Activated naive CD4-positive, alpha-beta T cell treated with anti-CD3 and anti-CD28 coated beads for 36 hours (primary cell): Measurements from ENCODE around the gene PDE11A. TPM values are rescaled to one million over a fixed set of nuclear protein-coding genes. Genes with fewer than 3 reads are reported as not detected.
"Not testable (repeated sequence)": the region's sequence is repeated elsewhere in the genome, so short reads cannot be mapped to it uniquely, and the experiment has no call there.

Experiments used
- CTCF ChIA-PET: fragments of 350-600 bp; sonication (Branson Sonifier 250); formaldehyde crosslinking; loops from one replicate; lab custom pipeline; 2021; ENCODE audit warnings: antibody characterized with exemption; lab: Charles Lee
- DNase-seq: peaks from one replicate; pipeline ENCODE4 v3.0.0-alpha.2; 2020
- H3K27ac Mint-ChIP-seq: one replicate; pipeline ENCODE4 v1.8.0; 2021; ENCODE audit warnings: mild to moderate bottlenecking, mixed read lengths
- H3K27me3 Mint-ChIP-seq: one replicate; pipeline ENCODE4 v1.8.0; 2021; ENCODE audit warnings: low read depth, mixed read lengths
- H3K36me3 Mint-ChIP-seq: one replicate; pipeline ENCODE4 v1.8.0; 2021; ENCODE audit warnings: low read depth, mixed read lengths
- H3K4me1 Mint-ChIP-seq: one replicate; pipeline ENCODE4 v1.8.0; 2021; ENCODE audit warnings: low read depth, mixed read lengths
- H3K4me3 Mint-ChIP-seq: one replicate; pipeline ENCODE4 v1.8.0; 2021; ENCODE audit warnings: mild to moderate bottlenecking, moderate library complexity, mixed read lengths
- H3K9me3 Mint-ChIP-seq: one replicate; pipeline ENCODE4 v1.8.0; 2021; ENCODE audit warnings: mixed read lengths
- intact Hi-C: fragments of 100-400 bp; cut with micrococcal nuclease; formaldehyde crosslinking; loops from one replicate; pipeline ENCODE4 v1.15.1; 2023
- total RNA-seq, 2 experiments: library from RNA; stranded (reverse); gene quantifications; one replicate each; pipeline ENCODE4 v1.2.3, GENCODE V29; 2021

PDE11A gene
- total RNA-seq, 2 experiments from 2014 or later: not detected

DNA sequence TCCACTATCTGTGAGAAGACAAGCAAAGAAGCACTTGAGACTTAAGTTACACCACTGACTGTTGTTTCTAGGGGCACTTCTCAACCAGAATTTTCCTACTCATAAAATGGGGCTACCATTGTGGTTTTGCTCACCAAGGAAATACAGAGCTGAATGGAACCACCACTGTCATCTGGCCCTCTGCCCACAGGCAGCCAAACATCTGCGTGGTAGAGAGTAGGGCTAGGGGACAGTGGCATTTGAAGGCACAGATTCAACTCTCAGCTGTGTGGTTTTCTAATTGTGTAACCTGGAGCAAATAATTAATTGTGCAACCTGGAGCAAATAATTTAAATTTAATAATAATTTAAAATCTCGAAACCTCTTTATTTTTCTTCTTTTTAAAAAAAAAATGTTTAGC is 79.6 kb downstream of the PDE11A start:
- peaks cover 3% of the 10 kb centered on the region for H3K27me3 Mint-ChIP-seq
- DNase-seq: no peak
- H3K27ac Mint-ChIP-seq: no peak overlapping the region
- no peaks in the 10 kb centered on the region for H3K9me3 Mint-ChIP-seq
- no peaks in the 10 kb centered on the region for H3K36me3 Mint-ChIP-seq
- CTCF ChIA-PET: interaction anchor here (1.9 kb wide), 1 partner anchor 8 kb away, joined by 6 read pairs; no protein-coding TSS in a partner anchor
- H3K4me3 Mint-ChIP-seq: no peak overlapping the region
- intact Hi-C loops: no loop called here
- H3K4me1 Mint-ChIP-seq: no peaks in the 10 kb centered on the region

- intact Hi-C loops: no loop called here
- no peak overlapping the region for H3K27ac Mint-ChIP-seq
- H3K4me1 Mint-ChIP-seq: no peaks in the 10 kb centered on the region
- DNase-seq: no peak
- H3K27me3 Mint-ChIP-seq: peaks cover 5% of the 10 kb centered on the region
- CTCF ChIA-PET: interaction anchor here (0.6 kb wide), 1 partner anchor 589 kb away, joined by 3 read pairs; no protein-coding TSS in a partner anchor
- no peaks in the 10 kb centered on the region for H3K9me3 Mint-ChIP-seq
- no peak overlapping the region for H3K4me3 Mint-ChIP-seq
- no peaks in the 10 kb centered on the region for H3K36me3 Mint-ChIP-seq
Observed at GRCh38 chr2:177989029-177989885, 83.3 kb downstream of the PDE11A start.

- CTCF ChIA-PET: interaction anchor here (1.1 to 1.6 kb wide), 4 partner anchors 9 to 128 kb away, joined by 3 to 6 read pairs (median 4); partner anchors contain the start of gene RBM45
- H3K4me3 Mint-ChIP-seq: no peak overlapping the region
- intact Hi-C loops: loop anchor here (5.0 kb wide), 2 partner anchors 128 to 298 kb away; partner anchors contain the start of gene RBM45
Observed at GRCh38 chr2:177984749-177985148, 87.8 kb downstream of the PDE11A start.

DNA sequence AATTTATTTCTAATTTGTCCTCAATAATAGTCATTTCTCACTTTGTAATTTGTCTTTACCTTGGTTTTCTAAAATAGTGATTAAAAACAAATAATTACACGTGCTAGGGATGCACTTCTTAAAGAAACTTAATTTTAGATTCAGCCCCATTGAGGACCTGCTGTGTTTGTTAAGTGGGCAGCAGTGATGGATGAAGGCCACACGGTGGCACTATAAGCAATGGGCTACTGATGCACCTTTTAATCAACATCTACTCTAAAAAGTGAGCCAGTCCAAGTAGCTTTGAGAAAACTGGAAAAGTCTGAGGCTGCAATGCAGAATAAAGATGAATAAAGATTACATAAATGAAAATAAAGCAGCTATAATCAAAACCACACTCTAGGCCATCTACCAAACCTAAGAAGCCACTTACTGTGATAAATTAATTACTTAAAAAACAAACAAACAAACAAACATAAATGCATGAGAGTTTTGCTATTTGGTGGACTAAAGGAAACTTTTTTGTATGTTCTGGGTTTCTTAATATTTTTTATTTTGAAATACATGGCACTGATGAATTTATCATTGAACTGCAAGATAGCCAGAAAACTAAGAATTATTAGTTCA is 89.3 kb downstream of the PDE11A start:
- Mint-ChIP-seq H3K4me3 (no peak overlapping the region), H3K9me3 (no peaks in the 10 kb centered on the region), H3K27ac (no peak overlapping the region), H3K4me1 (no peaks in the 10 kb centered on the region), H3K36me3 (no peaks in the 10 kb centered on the region), H3K27me3 (peaks cover 5% of the 10 kb centered on the region)
- DNase-seq: peak; percentile 39
- intact Hi-C loops: loop anchor here (5.0 kb wide), 2 partner anchors 129 to 299 kb away; partner anchors contain the start of gene RBM45
- CTCF ChIA-PET: interaction anchor here (1.1 kb wide), 1 partner anchor 63 kb away, joined by 3 read pairs; no protein-coding TSS in a partner anchor

More at GRCh38 chr2:177984749-177985148, 87.8 kb downstream of the PDE11A start:
- Mint-ChIP-seq H3K27ac (no peak overlapping the region), H3K27me3 (peaks cover 5% of the 10 kb centered on the region), H3K9me3 (no peaks in the 10 kb centered on the region), H3K36me3 (no peaks in the 10 kb centered on the region), H3K4me1 (no peaks in the 10 kb centered on the region)
- no peak for DNase-seq

GRCh38 chr2:177972782-177973181 is 99.8 kb downstream of the PDE11A start:
- H3K27ac Mint-ChIP-seq: no peak overlapping the region
- H3K4me1 Mint-ChIP-seq: no peaks in the 10 kb centered on the region
- no peak for DNase-seq
- no peak overlapping the region for H3K4me3 Mint-ChIP-seq
- intact Hi-C loops: no loop called here
- no peaks in the 10 kb centered on the region for H3K36me3 Mint-ChIP-seq
- CTCF ChIA-PET: no interaction called here
- H3K9me3 Mint-ChIP-seq: no peaks in the 10 kb centered on the region
- H3K27me3 Mint-ChIP-seq: peaks cover 7% of the 10 kb centered on the region

DNA sequence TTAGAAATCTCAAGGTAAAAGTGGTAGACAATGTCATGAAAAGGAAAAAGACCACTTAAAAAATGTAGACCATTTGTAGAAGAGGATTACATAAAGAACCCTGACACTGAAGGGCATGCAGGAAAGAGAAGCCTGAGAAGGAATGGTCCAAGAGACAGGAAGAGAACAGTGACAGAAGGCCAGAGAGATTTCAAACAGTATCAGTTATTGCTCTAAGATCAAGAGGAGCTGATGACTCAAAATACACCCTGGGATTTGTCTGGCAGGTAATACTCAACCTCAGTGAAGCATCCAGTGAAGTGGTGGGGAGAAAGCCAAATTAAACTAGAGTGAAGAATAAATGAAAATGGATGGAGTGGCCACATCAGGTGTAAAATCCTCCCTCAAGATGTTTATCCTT is 100.5 kb downstream of the PDE11A start:
- intact Hi-C loops: no loop called here
- Mint-ChIP-seq H3K27me3 (peaks cover 7% of the 10 kb centered on the region), H3K4me3 (no peak overlapping the region), H3K27ac (no peak overlapping the region), H3K4me1 (no peaks in the 10 kb centered on the region), H3K36me3 (no peaks in the 10 kb centered on the region), H3K9me3 (no peaks in the 10 kb centered on the region)
- DNase-seq: no peak
- CTCF ChIA-PET: no interaction called here

GRCh38 chr2:177970670-177971454 is 101.7 kb downstream of the PDE11A start:
- no peaks in the 10 kb centered on the region for H3K9me3 Mint-ChIP-seq
- H3K4me3 Mint-ChIP-seq: no peak overlapping the region
- peaks cover 9% of the 10 kb centered on the region for H3K27me3 Mint-ChIP-seq
- no peak for DNase-seq
- no peak overlapping the region for H3K27ac Mint-ChIP-seq
- CTCF ChIA-PET: no interaction called here
- H3K36me3 Mint-ChIP-seq: no peaks in the 10 kb centered on the region
- intact Hi-C loops: no loop called here
- H3K4me1 Mint-ChIP-seq: no peaks in the 10 kb centered on the region

- intact Hi-C loops: no loop called here
- CTCF ChIA-PET: interaction anchor here (0.7 kb wide), 1 partner anchor 10 kb away, joined by 3 read pairs; no protein-coding TSS in a partner anchor
- H3K27ac Mint-ChIP-seq: no peak overlapping the region
Observed at GRCh38 chr2:177964892-177965291, 107.7 kb downstream of the PDE11A start.

DNA sequence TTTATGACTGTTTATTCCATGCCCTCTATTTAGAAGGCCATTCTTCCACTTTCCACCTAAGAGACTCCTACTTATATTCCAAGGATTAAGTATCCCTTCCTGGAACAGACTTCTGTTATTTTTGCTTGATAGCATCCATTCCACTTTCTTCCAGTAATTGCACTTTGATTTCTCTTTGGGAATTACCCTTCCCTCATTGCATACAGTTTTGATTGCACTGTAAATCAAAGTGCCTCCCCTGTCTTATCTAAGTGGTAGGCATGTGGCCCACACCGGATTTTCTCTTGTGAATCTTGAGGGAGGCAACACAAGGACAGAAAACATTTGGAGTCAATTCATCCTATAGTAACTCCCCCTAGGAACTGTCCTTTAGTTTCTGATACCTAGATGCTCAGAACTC is 120.4 kb downstream of the PDE11A start:
- Mint-ChIP-seq H3K9me3 (no peaks in the 10 kb centered on the region), H3K27ac (no peak overlapping the region), H3K4me3 (no peak overlapping the region), H3K27me3 (peaks cover 3% of the 10 kb centered on the region), H3K4me1 (no peaks in the 10 kb centered on the region), H3K36me3 (no peaks in the 10 kb centered on the region)
- CTCF ChIA-PET: no interaction called here
- intact Hi-C loops: no loop called here
- DNase-seq: no peak

More at GRCh38 chr2:177964892-177965291, 107.7 kb downstream of the PDE11A start:
- Mint-ChIP-seq H3K9me3 (no peaks in the 10 kb centered on the region), H3K4me3 (no peak overlapping the region), H3K36me3 (no peaks in the 10 kb centered on the region), H3K4me1 (no peaks in the 10 kb centered on the region), H3K27me3 (peaks cover 10% of the 10 kb centered on the region)
- no peak for DNase-seq

- CTCF ChIA-PET, DNase-seq, H3K4me3 Mint-ChIP-seq, H3K9me3 Mint-ChIP-seq, H3K36me3 Mint-ChIP-seq, intact Hi-C loops, H3K27ac Mint-ChIP-seq, H3K4me1 Mint-ChIP-seq, H3K27me3 Mint-ChIP-seq: not testable (repeated sequence)
Observed at GRCh38 chr2:177947598-177947997, 125.0 kb downstream of the PDE11A start.

DNA sequence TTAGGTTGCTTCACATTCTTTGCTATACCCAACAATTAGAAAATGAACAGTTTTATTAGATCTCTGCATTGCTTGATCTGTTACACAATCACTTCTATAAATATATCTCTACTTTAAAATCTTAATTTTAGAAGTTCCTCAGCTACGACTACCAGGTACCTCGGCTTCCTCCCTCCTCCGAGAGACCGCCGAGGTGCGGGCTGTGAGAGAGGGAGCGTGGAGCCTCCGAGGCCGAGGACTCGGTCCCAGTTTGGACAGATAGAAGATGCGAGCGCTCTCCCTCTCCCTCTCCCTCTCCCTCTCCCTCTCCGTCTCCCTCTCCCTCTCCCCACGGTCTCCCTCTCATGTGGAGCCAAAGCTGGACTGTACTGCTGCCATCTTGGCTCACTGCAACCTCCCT is 128.0 kb downstream of the PDE11A start:
- H3K4me1 Mint-ChIP-seq, CTCF ChIA-PET, intact Hi-C loops, H3K9me3 Mint-ChIP-seq, H3K36me3 Mint-ChIP-seq, DNase-seq, H3K27ac Mint-ChIP-seq, H3K4me3 Mint-ChIP-seq, H3K27me3 Mint-ChIP-seq: not testable (repeated sequence)

GRCh38 chr2:177942731-177943130 is 129.8 kb downstream of the PDE11A start:
- CTCF ChIA-PET: no interaction called here
- no peaks in the 10 kb centered on the region for H3K9me3 Mint-ChIP-seq
- no peak overlapping the region for H3K4me3 Mint-ChIP-seq
- H3K27ac Mint-ChIP-seq: no peak overlapping the region
- H3K4me1 Mint-ChIP-seq: no peaks in the 10 kb centered on the region
- intact Hi-C loops: no loop called here
- H3K36me3 Mint-ChIP-seq: no peaks in the 10 kb centered on the region
- DNase-seq: no peak
- no peaks in the 10 kb centered on the region for H3K27me3 Mint-ChIP-seq
